ENCODE results near the gene COL23A1. TPM values are rescaled to one million over a fixed set of nuclear protein-coding genes. Genes with fewer than 3 reads are reported as not detected.

The COL23A1 gene
- total RNA-seq, 1 donor from 2014 or later = 4.3 TPM

DNA sequence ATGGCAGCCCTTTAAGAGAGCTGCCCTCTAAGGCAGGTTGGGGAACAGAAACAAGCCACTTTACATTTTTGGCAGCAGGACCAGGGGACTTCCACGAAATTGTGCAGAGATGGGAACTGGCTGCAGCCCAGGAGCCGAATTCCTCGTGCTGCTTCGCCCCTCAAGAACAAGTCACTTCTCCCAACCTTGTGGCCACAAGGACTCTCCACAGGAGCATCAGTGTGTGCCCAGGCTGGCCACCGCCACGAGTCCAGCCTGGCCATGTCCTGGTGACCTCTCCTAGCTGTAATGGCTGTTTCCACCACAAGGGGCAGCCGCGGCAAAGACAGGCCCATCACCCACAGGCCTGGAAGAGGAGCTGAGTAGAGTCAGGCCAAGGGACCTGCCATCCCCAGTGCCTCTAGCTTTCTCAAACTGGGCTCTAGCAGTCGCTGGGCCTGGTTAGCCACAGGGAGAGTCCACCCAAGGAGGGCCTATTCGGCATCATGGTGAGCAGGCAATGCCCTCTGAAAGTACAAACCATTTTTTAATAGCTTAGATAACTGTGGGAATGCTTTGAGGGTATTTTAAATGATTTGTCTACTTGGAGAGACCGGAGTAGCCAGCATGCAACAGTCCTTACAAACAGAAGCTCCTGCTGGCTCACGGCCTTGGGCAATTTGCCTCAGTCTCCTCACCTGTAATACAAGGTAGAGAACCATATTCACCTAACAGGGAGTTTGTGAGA lies 129.0 kb downstream of the COL23A1 start:
- H3K36me3 ChIP-seq = no peaks in the 10 kb centered on the region
- no peak overlapping the region for H3K4me3 ChIP-seq
- H3K27me3 ChIP-seq = no peaks in the 10 kb centered on the region
- peaks cover 0 to 3% of the 10 kb centered on the region in 2 donors for H3K4me1 ChIP-seq
- TF ChIP-seq CTCF (IDR thresholded peaks at IDR 0.05) = peak; percentile 79 to 88 (median 81)
- no peaks in the 10 kb centered on the region for H3K9me3 ChIP-seq
- DNase-seq (ENCODE audit: low spot score in 2 of 2) = peak; percentile 39 to 85
- H3K27ac ChIP-seq = no peak overlapping the region
- intact Hi-C loops (cut with DNase I) = no loop called here

GRCh38 chr5:178460598-178460997 lies 129.6 kb downstream of the COL23A1 start:
- H3K4me1 ChIP-seq = peaks cover 0 to 3% of the 10 kb centered on the region in 2 donors
- no peak overlapping the region for H3K27ac ChIP-seq
- intact Hi-C loops (cut with DNase I) = no loop called here
- no peaks in the 10 kb centered on the region for H3K27me3 ChIP-seq
- TF ChIP-seq CTCF (IDR thresholded peaks at IDR 0.05) = no peak
- no peak for DNase-seq (ENCODE audit: low spot score in 2 of 2)
- H3K9me3 ChIP-seq = no peaks in the 10 kb centered on the region
- H3K36me3 ChIP-seq = no peaks in the 10 kb centered on the region
- no peak overlapping the region for H3K4me3 ChIP-seq

- Histone ChIP-seq H3K9me3 (no peaks in the 10 kb centered on the region), H3K27ac (no peak overlapping the region), H3K4me3 (no peak overlapping the region), H3K27me3 (no peaks in the 10 kb centered on the region), H3K36me3 (no peaks in the 10 kb centered on the region), H3K4me1 (peaks cover 0 to 3% of the 10 kb centered on the region in 2 donors)
- intact Hi-C loops (cut with DNase I) = no loop called here
- DNase-seq (ENCODE audit: low spot score in 2 of 2) = no peak
- no peak for TF ChIP-seq CTCF (IDR thresholded peaks at IDR 0.05)
Observed at GRCh38 chr5:178460174-178460573, 130.0 kb downstream of the COL23A1 start.

- Histone ChIP-seq H3K4me3 (no peak overlapping the region), H3K9me3 (no peaks in the 10 kb centered on the region), H3K27me3 (no peaks in the 10 kb centered on the region), H3K27ac (no peak overlapping the region), H3K4me1 (peaks cover 0 to 3% of the 10 kb centered on the region in 2 donors), H3K36me3 (no peaks in the 10 kb centered on the region)
- no peak for TF ChIP-seq CTCF (IDR thresholded peaks at IDR 0.05)
- intact Hi-C loops (cut with DNase I) = no loop called here
- no peak for DNase-seq (ENCODE audit: low spot score in 2 of 2)
Observed at GRCh38 chr5:178458140-178458539, 132.1 kb downstream of the COL23A1 start.

- no peak for DNase-seq (ENCODE audit: low spot score in 2 of 2)
- TF ChIP-seq CTCF (IDR thresholded peaks at IDR 0.05) = no peak
- Histone ChIP-seq H3K27me3 (no peaks in the 10 kb centered on the region), H3K4me3 (no peak overlapping the region), H3K4me1 (peaks cover 0 to 3% of the 10 kb centered on the region in 2 donors), H3K9me3 (no peaks in the 10 kb centered on the region), H3K27ac (no peak overlapping the region), H3K36me3 (no peaks in the 10 kb centered on the region)
- intact Hi-C loops (cut with DNase I) = no loop called here
Observed at GRCh38 chr5:178457471-178457870, 132.7 kb downstream of the COL23A1 start.

Data from ascending aorta (tissue), 2 donors.